Aorta (tissue), 5 donors: Measurements from ENCODE around the gene DENND6B. TPM values are rescaled to one million over a fixed set of nuclear protein-coding genes. Genes with fewer than 3 reads are reported as not detected.
A peak's percentile ranks its signal among the peaks of the same experiment; 100 is the strongest.
"Not testable (repeated sequence)": the region's sequence is repeated elsewhere in the genome, so short reads cannot be mapped to it uniquely, and the experiment has no call there.

Experiments used
- ATAC-seq: fragments of 200-7000 bp; cut with Tn5 transposase; one replicate; pipeline ENCODE4 v1.9.1; 2022; ENCODE audit warnings: moderate library complexity; ENCODE audit not compliant: low FRiP score
- DNase-seq, 2 donors: peaks; one replicate each; pipeline ENCODE4 v3.0.0-alpha.2; 2020
- H3K27ac ChIP-seq, 2 donors: one replicate each; pipeline ENCODE4 v1.5.1; 2013; ENCODE audit warnings: low read length in 2 of 2, mild to moderate bottlenecking in 2 of 2, moderate library complexity in 2 of 2, control low read depth in 1 of 2, inconsistent platforms in 1 of 2, low read depth in 1 of 2
- H3K27me3 ChIP-seq, 2 donors: one replicate each; pipeline ENCODE4 v1.6.1; 2013; ENCODE audit warnings: control low read depth in 1 of 2, low read length in 1 of 2, mild to moderate bottlenecking in 1 of 2, moderate library complexity in 1 of 2; ENCODE audit not compliant: insufficient read depth in 2 of 2, control insufficient read depth in 1 of 2
- H3K36me3 ChIP-seq, 2 donors: one replicate each; pipeline ENCODE4 v1.6.1; 2013; ENCODE audit warnings: control low read depth in 1 of 2, low read length in 1 of 2, mild to moderate bottlenecking in 1 of 2; ENCODE audit not compliant: insufficient read depth in 2 of 2, control insufficient read depth in 1 of 2
- H3K4me1 ChIP-seq, 2 donors: one replicate each; pipeline ENCODE4 v1.6.1; 2013; ENCODE audit warnings: low read length in 2 of 2, control low read depth in 1 of 2, mild to moderate bottlenecking in 1 of 2, moderate library complexity in 1 of 2; ENCODE audit not compliant: insufficient read depth in 2 of 2, control insufficient read depth in 1 of 2
- H3K4me3 ChIP-seq, 2 donors: one replicate each; pipeline ENCODE4 v1.5.1; 2013; ENCODE audit warnings: low read length in 2 of 2, control low read depth in 1 of 2, mild to moderate bottlenecking in 1 of 2
- H3K9me3 ChIP-seq: one replicate; pipeline ENCODE4 v1.6.1; 2013; ENCODE audit warnings: mild to moderate bottlenecking, low read length; ENCODE audit not compliant: control insufficient read depth
- WGBS, 2 donors: extraction: QIAGEN DNeasy Blood & Tissue Kit; methylation state at CpG; one replicate each; pipeline ENCODE4 v1.1.7; 2013; 5-methylcytosine and 5-hydroxymethylcytosine counted together
- intact Hi-C, 2 donors: fragments of 100-400 bp; cut with DNase I; formaldehyde crosslinking; loops; one replicate each; pipeline versions ENCODE4 v1.14.2 to v1.15.0; 2022
- long read RNA-seq, 2 donors: library from polyadenylated mRNA; unstranded; transcript quantifications; one replicate each; pipeline ENCODE4 v2.0.0, GENCODE V29; 2020 to 2021
- polyA plus RNA-seq, 2 donors: library from polyadenylated mRNA; stranded (reverse); fragments of 200-250 nt; gene quantifications; one replicate each; pipeline ENCODE4 v1.2.3, GENCODE V29; 2013
- total RNA-seq, 2 donors: library from RNA; stranded (reverse); fragmentation: NEBNext Ultra II Directional; extraction: Animal tissue kit (Norgen Biotek cat#: 25700); gene quantifications; one replicate each; pipeline ENCODE4 v1.2.1, GENCODE V29; 2021
- donor health status: healthy with polysubstance abuse.
- donor health status: Bipolar disorder and iron deficiency.
- donor health status: DM: no; HTN: no; CAD: no.
- donor health status: DM: no; HTN: no; CAD: no.
- donor health status: DM: yes; HTN: yes; CAD: no.

Gene DENND6B
- total RNA-seq: 1 to 10 TPM; 2.3 to 7.0 TPM
- 1 to 10 TPM in 1 of 2 donors, under 1 TPM in 1; 0.25 to 7.5 TPM for polyA plus RNA-seq
- long read RNA-seq, donor 1, partial matches to known transcripts: 1 of 9 reads
- long read RNA-seq, donor 1, other reads (novel, unspliced or antisense): 8 of 9 reads
- long read RNA-seq, donor 2, full-length matches to known transcripts: 1 of 6 reads
- long read RNA-seq, donor 2, partial matches to known transcripts: 2 of 6 reads
- long read RNA-seq, donor 2, other reads (novel, unspliced or antisense): 3 of 6 reads

DNA sequence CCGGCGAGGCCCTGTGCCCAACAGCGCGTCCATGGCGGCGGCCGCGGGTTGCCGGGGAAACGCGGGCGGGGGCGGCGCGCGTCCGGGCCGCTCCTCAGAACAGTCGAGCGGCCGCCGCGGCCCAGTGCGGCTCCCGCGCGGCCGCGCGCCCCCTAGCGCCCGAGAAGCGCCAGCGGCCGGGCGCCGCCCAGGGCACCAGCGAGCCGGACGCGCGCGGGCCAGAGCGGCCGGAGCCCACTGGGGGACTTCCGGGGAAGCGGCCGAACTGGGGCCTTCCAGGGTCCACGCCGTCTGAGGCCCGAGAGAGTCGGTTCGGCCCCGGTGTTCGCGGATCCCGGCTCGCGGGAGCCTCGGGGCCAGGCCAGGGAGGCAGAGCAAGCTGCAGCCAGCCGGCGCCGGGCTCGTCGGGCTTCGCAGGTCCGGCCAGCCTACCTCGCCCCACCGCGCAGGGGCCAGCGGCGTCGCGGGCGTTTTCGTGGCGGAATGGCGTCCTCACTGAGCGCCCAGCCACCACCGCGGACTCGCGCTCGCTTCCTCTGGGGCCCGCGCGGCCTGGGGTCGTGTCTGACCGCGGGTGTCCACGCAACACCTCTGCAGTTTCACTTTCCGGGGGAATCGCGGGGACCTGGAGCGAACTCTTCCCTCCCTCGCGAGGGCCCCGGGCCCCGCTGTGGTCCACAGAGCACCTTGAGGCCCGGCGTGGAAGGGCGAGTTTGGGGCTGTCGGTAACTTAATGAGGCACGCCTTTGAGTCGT lies at the start of gene DENND6B:
TSS of gene DENND6B (minus strand) at position 57 of the 755 bp plus-strand sequence. CDS start at position 33, 24 bp downstream.
- no peaks in the 10 kb centered on the region for H3K9me3 ChIP-seq
- no peaks in the 10 kb centered on the region for H3K27me3 ChIP-seq
- ATAC-seq (peak; percentile 97), DNase-seq (peak; percentile 87 to 93)
- peak within 1 kb of the TSS; percentile 46 to 60 for H3K4me3 ChIP-seq
- H3K4me1 ChIP-seq: no peaks in the 10 kb centered on the region
- intact Hi-C loops: loop anchor here (1.0 to 5.0 kb wide), 3 partner anchors 50 to 75 kb away; partner anchors contain the start of gene HDAC10 (in 1 of the 2)
- WGBS, 2 donors: 3 to 5% methylated on average over 48 to 105 of the region's 105 CpGs
- H3K36me3 ChIP-seq: no peaks in the 10 kb centered on the region
- H3K27ac ChIP-seq: peak within 1 kb of the TSS; percentile 4 to 39

GRCh38 chr22:50376085-50376651 lies 49.4 kb upstream of the DENND6B start:
- Histone ChIP-seq H3K27ac (no peak overlapping the region), H3K36me3 (peaks cover 0 to 2% of the 10 kb centered on the region in 2 donors), H3K4me1 (no peaks in the 10 kb centered on the region), H3K9me3 (no peaks in the 10 kb centered on the region), H3K4me3 (no peak overlapping the region), H3K27me3 (no peaks in the 10 kb centered on the region)
- WGBS, 2 donors: 95% methylated on average over 5 of the region's 5 CpGs
- intact Hi-C loops: no loop called here
- ATAC-seq: no peak
- no peak for DNase-seq

- H3K4me1 ChIP-seq: no peaks in the 10 kb centered on the region
- peaks cover 0 to 1% of the 10 kb centered on the region in 2 donors for H3K36me3 ChIP-seq
- no peak for DNase-seq
- WGBS, 2 donors: 95 to 99% methylated on average over 2 of the region's 2 CpGs
- H3K27me3 ChIP-seq: no peaks in the 10 kb centered on the region
- no peak overlapping the region for H3K27ac ChIP-seq
- intact Hi-C loops: no loop called here
- H3K9me3 ChIP-seq: no peaks in the 10 kb centered on the region
- H3K4me3 ChIP-seq: no peak overlapping the region
- ATAC-seq: no peak
Measured at GRCh38 chr22:50371101-50371648, 44.4 kb upstream of the DENND6B start.

- Histone ChIP-seq H3K4me1 (peaks cover 0 to 2% of the 10 kb centered on the region in 2 donors), H3K9me3 (no peaks in the 10 kb centered on the region), H3K36me3 (peaks cover 0 to 1% of the 10 kb centered on the region in 2 donors), H3K4me3 (no peak overlapping the region), H3K27me3 (no peaks in the 10 kb centered on the region), H3K27ac (no peak overlapping the region)
- 93% methylated on average over 27 of the region's 27 CpGs for WGBS, 2 donors
- intact Hi-C loops: no loop called here
- ATAC-seq: no peak
- DNase-seq: no peak
Measured at GRCh38 chr22:50367778-50368500, 41.1 kb upstream of the DENND6B start.

DNA sequence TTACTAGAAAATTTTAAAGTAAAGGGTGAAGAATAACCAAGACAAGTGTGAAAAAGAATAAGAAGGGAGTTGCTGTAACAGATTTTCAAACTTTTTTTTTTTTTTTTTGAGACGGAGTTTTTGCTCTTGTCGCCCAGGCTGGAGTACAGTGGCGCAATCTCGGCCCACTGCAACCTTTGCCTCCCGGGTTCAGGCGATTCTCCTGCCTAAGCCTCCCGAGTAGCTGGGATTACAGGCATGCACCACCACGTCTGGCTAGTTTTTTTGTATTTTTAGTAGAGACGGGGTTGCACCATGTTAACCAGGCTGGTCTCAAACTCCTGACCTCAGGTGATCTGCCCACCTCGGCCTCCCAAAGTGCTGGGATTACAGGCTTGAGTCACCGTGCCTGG lies 37.0 kb upstream of the DENND6B start:
- H3K4me3 ChIP-seq, intact Hi-C loops, H3K36me3 ChIP-seq, H3K4me1 ChIP-seq, H3K9me3 ChIP-seq, ATAC-seq, H3K27me3 ChIP-seq, DNase-seq, H3K27ac ChIP-seq: not testable (repeated sequence)
- WGBS, 2 donors: 91 to 93% methylated on average over 11 of the region's 11 CpGs

DNA sequence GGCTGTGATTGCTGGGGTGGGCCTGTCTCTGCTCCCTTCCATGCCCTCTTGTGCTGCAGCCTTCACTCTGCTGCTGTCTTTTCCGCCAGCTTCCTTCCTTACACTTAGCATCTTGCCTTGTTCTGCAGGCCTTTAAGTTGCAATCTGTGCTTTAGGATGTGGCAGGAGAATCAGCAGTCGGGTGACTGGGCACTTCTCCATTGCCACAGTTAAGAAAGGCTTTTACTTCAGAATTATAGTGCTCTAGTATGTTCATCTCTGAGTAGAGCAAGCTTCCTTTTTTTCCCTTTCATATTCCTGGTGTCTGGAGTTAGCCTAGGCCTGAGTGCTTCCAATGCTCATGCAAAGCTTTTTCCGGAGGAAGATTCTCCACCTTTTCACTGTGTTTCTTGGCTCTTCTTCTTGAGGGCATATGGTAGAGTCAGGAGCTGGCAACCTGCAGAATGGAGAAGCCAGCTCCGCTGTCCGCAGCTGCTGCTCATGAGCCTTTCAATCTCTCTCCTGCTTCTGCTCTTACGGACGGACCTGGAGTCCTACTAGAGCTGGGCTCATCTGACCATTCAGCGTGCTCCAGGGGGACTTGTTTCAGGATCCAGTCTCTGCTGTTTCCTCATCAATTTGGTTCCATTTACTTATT lies 36.5 kb upstream of the DENND6B start:
- no peaks in the 10 kb centered on the region for H3K9me3 ChIP-seq
- peaks cover 0 to 2% of the 10 kb centered on the region in 2 donors for H3K4me1 ChIP-seq
- ATAC-seq: no peak
- 76 to 80% methylated on average over 8 of the region's 8 CpGs for WGBS, 2 donors
- H3K27me3 ChIP-seq: no peaks in the 10 kb centered on the region
- H3K27ac ChIP-seq: no peak overlapping the region
- no peak for DNase-seq
- intact Hi-C loops: no loop called here
- H3K36me3 ChIP-seq: peaks cover 0 to 5% of the 10 kb centered on the region in 2 donors
- no peak overlapping the region for H3K4me3 ChIP-seq

DNA sequence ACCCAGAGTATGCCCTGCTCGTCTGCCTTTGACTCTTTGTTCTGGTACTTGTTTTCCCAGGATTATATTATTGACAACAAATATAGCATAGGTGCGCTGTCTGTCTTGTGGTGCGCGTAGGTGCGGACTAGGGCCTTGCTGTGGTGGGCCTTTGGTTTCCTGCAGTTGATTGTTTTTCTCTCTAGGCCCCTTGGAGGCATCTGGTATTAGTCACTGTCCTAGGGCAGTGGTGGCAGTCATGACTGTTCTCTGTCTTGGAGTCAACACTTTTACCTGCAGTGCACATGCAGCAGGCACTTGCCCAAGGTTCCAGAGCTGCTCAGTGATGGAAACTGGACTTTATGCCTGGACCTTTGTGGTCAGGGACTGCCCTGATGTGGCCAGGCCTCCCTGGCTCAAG lies 34.9 kb upstream of the DENND6B start:
- Histone ChIP-seq H3K36me3 (peaks cover 0 to 5% of the 10 kb centered on the region in 2 donors), H3K9me3 (no peaks in the 10 kb centered on the region), H3K4me3 (no peak overlapping the region), H3K27me3 (no peaks in the 10 kb centered on the region), H3K27ac (no peak overlapping the region), H3K4me1 (peaks cover 0 to 2% of the 10 kb centered on the region in 2 donors)
- ATAC-seq: no peak
- WGBS, 2 donors: 91 to 94% methylated on average over 5 of the region's 5 CpGs
- intact Hi-C loops: no loop called here
- no peak for DNase-seq

DNA sequence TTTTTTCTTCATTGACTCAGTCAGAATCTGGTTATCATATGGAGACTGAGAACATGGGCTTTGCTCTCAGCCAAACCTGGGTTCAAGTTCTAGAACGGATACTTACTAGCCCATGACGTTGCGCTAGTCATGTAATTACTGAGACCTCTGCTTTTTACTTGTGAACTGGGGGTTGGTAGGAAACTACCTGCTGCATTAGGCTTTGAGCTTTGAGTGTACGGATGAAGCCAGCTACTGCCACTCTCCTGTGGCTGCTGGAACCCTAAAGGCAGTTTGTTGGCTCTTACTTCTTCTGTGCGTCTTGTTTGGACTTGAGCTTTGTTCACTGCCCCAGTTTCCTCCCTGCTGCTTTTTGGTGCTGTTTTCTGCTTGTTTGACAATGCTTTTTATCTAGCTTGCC lies 34.4 kb upstream of the DENND6B start:
- H3K27me3 ChIP-seq: no peaks in the 10 kb centered on the region
- peaks cover 0 to 2% of the 10 kb centered on the region in 2 donors for H3K4me1 ChIP-seq
- no peaks in the 10 kb centered on the region for H3K9me3 ChIP-seq
- intact Hi-C loops: no loop called here
- no peak for ATAC-seq
- peaks cover 0 to 5% of the 10 kb centered on the region in 2 donors for H3K36me3 ChIP-seq
- no peak overlapping the region for H3K4me3 ChIP-seq
- H3K27ac ChIP-seq: no peak overlapping the region
- DNase-seq: no peak
- 89 to 93% methylated on average over 5 of the region's 5 CpGs for WGBS, 2 donors
